ENCODE measurements around the gene HAUS8.

DNA sequence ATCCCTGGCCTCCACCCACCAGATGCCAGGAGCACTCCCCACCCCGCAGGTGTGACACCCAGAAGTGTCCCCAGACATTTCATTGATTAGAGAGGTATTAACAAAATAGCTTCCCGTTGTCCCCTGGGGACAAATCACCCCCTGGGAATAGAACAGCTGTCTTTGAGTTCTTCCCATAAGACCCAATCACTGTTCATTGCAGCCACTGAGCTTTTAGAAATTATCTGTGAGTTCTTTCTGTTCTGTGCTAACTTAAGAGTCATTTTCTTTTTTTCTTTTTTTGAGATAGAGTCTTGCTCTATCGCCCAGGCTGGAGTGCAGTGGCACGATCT lies 33.2 kb upstream of the HAUS8 start:
- no peak for TF ChIP-seq CTCF (IDR thresholded peaks at IDR 0.05 in 4 of 5, conservative IDR thresholded peaks at IDR 0.05 in 1 of 5)
- TF ChIP-seq POLR2A (IDR thresholded peaks at IDR 0.05) = no peak
